SU-DHL-6 (cell line): Measurements from ENCODE around the gene GZMM.

Source experiments
- H2AFZ ChIP-seq: fragments of 200-600 bp; sonication (generic); 2 replicates; pipeline ENCODE4 v1.6.1; 2014; ENCODE audit warnings: low read depth, mild to moderate bottlenecking, moderate library complexity, mixed read lengths, antibody characterized with exemption, low read length; ENCODE audit not compliant: severe bottlenecking
- H3F3A ChIP-seq: fragments of 200-600 bp; shearing (Covaris generic); 2 replicates; pipeline ENCODE4 v1.6.0; 2016; ENCODE audit warnings: antibody characterized with exemption, mild to moderate bottlenecking; ENCODE audit not compliant: insufficient read depth
- H3K27ac ChIP-seq: fragments of 200-600 bp; sonication (generic); 2 replicates; pipeline ENCODE4 v1.5.1; 2016; ENCODE audit warnings: low read depth, mild to moderate bottlenecking, low read length, moderate library complexity, mixed read lengths
- H3K27me3 ChIP-seq: fragments of 200-600 bp; sonication (generic), shearing (Covaris generic); 2 replicates; pipeline ENCODE4 v1.6.0; 2014; ENCODE audit warnings: mild to moderate bottlenecking, low read length
- H3K36me3 ChIP-seq: fragments of 200-600 bp; sonication (generic); 2 replicates; pipeline ENCODE4 v1.6.1; 2014; ENCODE audit warnings: mild to moderate bottlenecking, low read length, mixed read lengths
- H3K4me2 ChIP-seq: fragments of 300-600, 200-600 bp; shearing (Covaris generic), sonication (generic); 2 replicates; pipeline ENCODE4 v1.6.0; 2014; ENCODE audit warnings: low read length, low read depth, mild to moderate bottlenecking; ENCODE audit not compliant: poor library complexity, severe bottlenecking
- H3K4me3 ChIP-seq: fragments of 200-600 bp; sonication (generic); 2 replicates; pipeline ENCODE4 v1.5.1; 2014; ENCODE audit warnings: antibody characterized with exemption, low read length, mild to moderate bottlenecking, mixed read lengths; ENCODE audit not compliant: insufficient read depth, poor library complexity, severe bottlenecking
- H3K79me2 ChIP-seq: fragments of 200-600 bp; sonication (generic); 2 replicates; pipeline ENCODE4 v1.6.1; 2014; ENCODE audit warnings: mild to moderate bottlenecking, low read length, moderate library complexity; ENCODE audit not compliant: insufficient read depth
- H3K9ac ChIP-seq: fragments of 200-600 bp; sonication (generic); 2 replicates; pipeline ENCODE4 v1.7.0; 2014; ENCODE audit warnings: mild to moderate bottlenecking, low read length
- H3K9me2 ChIP-seq: fragments of 200-600 bp; sonication (generic); replicated peaks from 2 replicates; pipeline ENCODE4 v1.6.1; 2014; ENCODE audit warnings: low read length; ENCODE audit not compliant: insufficient read depth
- H3K9me3 ChIP-seq: fragments of 200-600 bp; sonication (generic); 2 replicates; pipeline ENCODE4 v1.6.1; 2014; ENCODE audit warnings: low read length, mixed read lengths; ENCODE audit not compliant: insufficient read depth
- H4K20me1 ChIP-seq: fragments of 200-600 bp; sonication (generic); 2 replicates; pipeline ENCODE4 v1.6.1; 2014; ENCODE audit warnings: low read depth, mild to moderate bottlenecking, antibody characterized with exemption, low read length, moderate library complexity, mixed read lengths
- EZH2phosphoT487 ChIP-seq: fragments of 200-600 bp; sonication (generic), shearing (Covaris generic); conservative IDR thresholded peaks from 2 replicates; pipeline ENCODE4 v1.6.1; 2018; ENCODE audit warnings: mild to moderate bottlenecking, antibody characterized with exemption, low read length, moderate library complexity, mixed read lengths
- TF ChIP-seq, protein P1 (sequence below): fragments of 200-600 bp; sonication (generic); IDR thresholded peaks from one replicate; pipeline ENCODE4 v1.5.1; 2017; ENCODE audit warnings: antibody characterized with exemption, mild to moderate bottlenecking, low read length, moderate library complexity; ENCODE audit not compliant: insufficient read depth, poor library complexity, severe bottlenecking

The GZMM gene

DNA sequence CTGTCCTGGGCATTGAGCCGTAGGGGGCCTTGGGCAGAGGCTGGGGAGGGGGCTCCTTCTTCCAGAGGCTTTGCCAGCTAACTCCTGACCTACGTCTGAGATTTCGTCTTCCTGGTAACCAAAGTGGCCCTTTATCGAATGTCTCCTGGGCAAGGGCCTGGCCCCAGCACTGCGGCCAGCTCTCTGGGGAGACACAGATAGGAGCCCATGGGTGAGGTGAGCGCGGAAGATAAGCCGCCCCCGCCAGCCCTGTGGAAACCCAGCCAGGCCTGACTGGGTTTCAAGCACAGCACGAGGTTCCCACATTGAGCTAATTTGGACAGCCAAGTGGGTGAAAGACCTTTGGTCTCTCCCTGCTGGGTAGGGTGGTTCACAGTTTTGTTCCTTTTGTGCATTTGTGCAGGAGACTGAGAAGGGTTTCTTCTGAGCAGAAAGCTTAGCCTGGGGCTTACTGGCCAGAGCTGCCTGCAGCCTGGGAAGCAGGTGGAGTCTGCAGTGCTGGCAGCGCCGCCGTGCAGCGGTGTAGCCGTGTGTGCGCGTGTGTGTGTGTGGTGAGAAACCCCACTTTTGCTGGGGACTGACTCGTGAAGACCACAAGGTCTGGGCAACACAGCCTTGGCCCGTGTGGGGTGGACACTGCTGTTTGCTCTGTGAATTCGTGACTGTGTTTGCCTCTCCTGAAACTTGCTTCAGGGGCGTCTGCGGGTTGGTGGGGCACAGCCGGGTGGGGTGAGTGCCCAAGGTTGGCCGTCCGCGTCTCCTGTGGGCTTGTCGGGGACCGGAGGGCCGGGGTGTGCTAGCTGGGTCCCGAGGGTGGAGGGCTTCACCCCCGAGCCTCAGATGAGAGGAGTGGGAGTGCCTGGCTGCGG is 31.0 kb downstream of the GZMM start:
- Histone ChIP-seq H3K9me2 (no peaks in the 10 kb centered on the region), H3K27ac (no peak overlapping the region), H3K9ac (peak overlapping the region; percentile 32), H3K4me3 (peak overlapping the region; percentile 21), H3K36me3 (no peaks in the 10 kb centered on the region), H2AFZ (no peak overlapping the region), H3F3A (peaks cover 14% of the 10 kb centered on the region), H4K20me1 (no peaks in the 10 kb centered on the region), H3K4me2 (peak overlapping the region; percentile 58), H3K79me2 (peaks cover 66% of the 10 kb centered on the region), H3K9me3 (no peaks in the 10 kb centered on the region), H3K27me3 (no peaks in the 10 kb centered on the region)
- TF ChIP-seq, protein P1, sequence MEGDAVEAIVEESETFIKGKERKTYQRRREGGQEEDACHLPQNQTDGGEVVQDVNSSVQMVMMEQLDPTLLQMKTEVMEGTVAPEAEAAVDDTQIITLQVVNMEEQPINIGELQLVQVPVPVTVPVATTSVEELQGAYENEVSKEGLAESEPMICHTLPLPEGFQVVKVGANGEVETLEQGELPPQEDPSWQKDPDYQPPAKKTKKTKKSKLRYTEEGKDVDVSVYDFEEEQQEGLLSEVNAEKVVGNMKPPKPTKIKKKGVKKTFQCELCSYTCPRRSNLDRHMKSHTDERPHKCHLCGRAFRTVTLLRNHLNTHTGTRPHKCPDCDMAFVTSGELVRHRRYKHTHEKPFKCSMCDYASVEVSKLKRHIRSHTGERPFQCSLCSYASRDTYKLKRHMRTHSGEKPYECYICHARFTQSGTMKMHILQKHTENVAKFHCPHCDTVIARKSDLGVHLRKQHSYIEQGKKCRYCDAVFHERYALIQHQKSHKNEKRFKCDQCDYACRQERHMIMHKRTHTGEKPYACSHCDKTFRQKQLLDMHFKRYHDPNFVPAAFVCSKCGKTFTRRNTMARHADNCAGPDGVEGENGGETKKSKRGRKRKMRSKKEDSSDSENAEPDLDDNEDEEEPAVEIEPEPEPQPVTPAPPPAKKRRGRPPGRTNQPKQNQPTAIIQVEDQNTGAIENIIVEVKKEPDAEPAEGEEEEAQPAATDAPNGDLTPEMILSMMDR: no peak
- TF ChIP-seq EZH2phosphoT487: no peak

GRCh38 chr19:575527-576506 is 32.0 kb downstream of the GZMM start:
- H3K4me3 ChIP-seq: no peak overlapping the region
- H4K20me1 ChIP-seq: no peaks in the 10 kb centered on the region
- H2AFZ ChIP-seq: no peak overlapping the region
- no peaks in the 10 kb centered on the region for H3K36me3 ChIP-seq
- no peak for TF ChIP-seq EZH2phosphoT487
- TF ChIP-seq, protein P1: no peak
- H3K9ac ChIP-seq: peak overlapping the region; percentile 32; the same call in 1 of the 2 replicates
- no peaks in the 10 kb centered on the region for H3K27me3 ChIP-seq
- H3K27ac ChIP-seq: no peak overlapping the region
- H3F3A ChIP-seq: peaks cover 13% of the 10 kb centered on the region
- no peaks in the 10 kb centered on the region for H3K9me3 ChIP-seq
- peak overlapping the region; percentile 58 for H3K4me2 ChIP-seq
- no peaks in the 10 kb centered on the region for H3K9me2 ChIP-seq
- peaks cover 66% of the 10 kb centered on the region for H3K79me2 ChIP-seq

DNA sequence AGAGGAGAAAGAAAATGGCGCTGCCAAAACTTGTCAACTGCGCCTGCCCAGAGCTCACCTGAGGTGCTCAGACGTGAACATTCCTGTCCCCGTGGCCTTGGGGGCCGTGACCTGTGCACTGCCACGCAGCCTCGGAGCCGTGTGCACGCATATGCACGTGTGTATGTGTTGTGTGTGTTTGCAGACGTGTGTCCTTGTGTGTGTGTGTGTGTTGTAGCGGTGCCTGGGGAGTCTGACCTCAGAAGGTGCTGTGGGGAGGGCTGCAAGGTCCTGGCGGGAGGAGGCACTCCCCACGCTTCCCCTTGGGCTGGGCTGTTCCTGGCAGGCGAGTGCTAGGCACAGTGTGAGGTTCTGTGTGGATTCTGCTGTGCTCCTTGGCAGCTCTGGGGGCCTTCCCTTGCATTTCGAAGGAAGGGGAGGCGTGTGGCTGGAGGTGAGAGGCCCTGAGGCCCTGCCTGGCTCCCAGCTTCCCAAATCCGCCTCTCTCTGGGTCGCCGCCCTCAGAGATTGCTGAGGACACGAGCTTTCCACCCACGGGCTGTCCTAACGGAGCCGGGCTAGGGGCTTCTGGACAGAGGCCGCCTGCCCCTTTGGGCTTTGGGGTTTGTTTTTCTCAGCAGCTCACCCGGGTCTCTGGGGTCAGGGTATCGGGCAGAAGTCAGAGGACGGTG is 33.0 kb downstream of the GZMM start:
- Histone ChIP-seq H3K27me3 (no peaks in the 10 kb centered on the region), H3K27ac (no peak overlapping the region), H3K4me2 (no peak overlapping the region), H3K9me3 (no peaks in the 10 kb centered on the region), H4K20me1 (no peaks in the 10 kb centered on the region), H3K4me3 (no peak overlapping the region), H3K9me2 (no peaks in the 10 kb centered on the region), H3K79me2 (peaks cover 66% of the 10 kb centered on the region), H3K36me3 (no peaks in the 10 kb centered on the region), H3K9ac (no peak overlapping the region), H3F3A (peaks cover 3% of the 10 kb centered on the region; the same call in 1 of the 2 replicates), H2AFZ (no peak overlapping the region)
- no peak for TF ChIP-seq EZH2phosphoT487
- TF ChIP-seq, protein P1: no peak
